ENCODE measurements around the gene ATCAY. TPM values are rescaled to one million over a fixed set of nuclear protein-coding genes. Genes with fewer than 3 reads are reported as not detected.

Gene ATCAY
- polyA plus RNA-seq, 3 donors: not detected

GRCh38 chr19:3832001-3832400 is 48.5 kb upstream of the ATCAY start:
- no CpG with 5 or more reads among the region's 6 CpGs for WGBS (ENCODE audit: insufficient coverage)

DNA sequence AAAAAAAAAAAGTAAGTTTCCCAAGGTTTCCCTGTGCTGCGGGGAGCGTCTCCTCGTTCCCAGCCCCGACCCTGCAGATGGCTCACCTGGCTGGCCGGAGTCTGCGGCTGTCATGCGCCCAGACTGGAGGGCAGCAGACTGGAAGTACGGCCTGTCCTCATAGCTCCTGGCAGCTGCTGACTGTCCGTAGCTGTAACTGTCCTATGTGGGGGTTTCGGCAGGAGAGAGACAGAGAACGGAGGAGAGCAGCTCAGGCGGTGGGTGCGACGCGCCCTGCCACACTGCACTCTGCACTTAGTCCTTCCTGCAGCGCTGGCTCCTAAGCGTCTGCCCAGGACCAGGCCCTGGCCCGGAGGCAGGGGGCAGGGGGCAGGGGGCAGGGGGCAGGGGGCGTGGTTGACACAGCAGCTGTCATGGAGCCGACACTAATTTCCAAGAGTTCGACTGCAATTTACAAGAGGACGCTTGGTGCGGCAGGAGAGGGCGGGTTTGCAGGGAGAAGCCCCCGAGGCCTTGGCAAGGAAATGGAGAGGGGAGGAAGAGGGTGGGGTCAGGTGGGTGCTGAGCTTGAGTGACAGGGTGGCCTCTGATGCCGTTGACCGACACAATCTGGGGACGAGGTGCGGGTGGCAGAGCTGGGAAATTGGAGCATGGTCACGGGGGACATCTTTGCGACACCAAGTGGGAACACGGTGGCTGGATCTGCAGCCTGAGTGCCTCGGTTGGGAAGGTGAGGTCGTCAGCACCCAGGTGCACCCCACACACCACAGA is 46.7 kb upstream of the ATCAY start:
- Histone ChIP-seq H3K4me1 (ENCODE audit: control insufficient read depth in 1 of 2, insufficient read depth in 2 of 2, low read length in 2 of 2) (peaks cover 0 to under 1% of the 10 kb centered on the region in 2 donors), H4K20me1 (ENCODE audit: insufficient read depth, low read length) (no peaks in the 10 kb centered on the region), H3K4me2 (replicated peaks; ENCODE audit: extremely low read depth, low read length, poor library complexity, severe bottlenecking) (no peak overlapping the region), H3K27me3 (ENCODE audit: control insufficient read depth in 2 of 2, insufficient read depth in 2 of 2, low read length in 2 of 2) (no peaks in the 10 kb centered on the region), H3K9me3 (replicated peaks in 1 of 2; ENCODE audit: control insufficient read depth in 1 of 2, insufficient read depth in 1 of 2, low read length in 2 of 2) (peaks cover 15 to 16% of the 10 kb centered on the region in 2 donors), H3K79me2 (ENCODE audit: insufficient read depth, low read length) (no peaks in the 10 kb centered on the region), H3K27ac (ENCODE audit: low read depth in 1 of 2, low read length in 2 of 2) (no peak overlapping the region), H3K36me3 (replicated peaks in 1 of 2; ENCODE audit: control insufficient read depth in 1 of 2, insufficient read depth in 2 of 2, low read length in 2 of 2) (no peaks in the 10 kb centered on the region), H2AFZ (ENCODE audit: insufficient read depth, low read depth, low read length, poor library complexity, severe bottlenecking) (no peak overlapping the region), H3K4me3 (replicated peaks in 1 of 3; ENCODE audit: low read depth in 2 of 3, low read length in 3 of 3) (no peak overlapping the region), H3K9ac (ENCODE audit: insufficient read depth, low read length, poor library complexity, severe bottlenecking) (no peak overlapping the region)
- Mint-ChIP-seq H3K27ac (no peak overlapping the region), H3K4me3 (no peak overlapping the region), H3K9me3 (peaks cover 3 to 22% (median 15%) of the 10 kb centered on the region in 7 donors), H3K4me1 (no peaks in the 10 kb centered on the region), H3K27me3 (ENCODE audit: low read depth in 3 of 3) (peaks cover 2 to 10% (median 9%) of the 10 kb centered on the region in 3 donors), H3K36me3 (no peaks in the 10 kb centered on the region)
- DNase-seq: no peak
- intact Hi-C loops (cut with micrococcal nuclease): no loop called here
- WGBS (ENCODE audit: insufficient coverage): 77% methylated on average over 18 of the region's 34 CpGs
- no peak for TF ChIP-seq CTCF (IDR thresholded peaks at IDR 0.05)

More at GRCh38 chr19:3832001-3832400, 48.5 kb upstream of the ATCAY start:
- H3K9ac ChIP-seq (ENCODE audit: insufficient read depth, low read length, poor library complexity, severe bottlenecking): no peak overlapping the region
- no peak for TF ChIP-seq CTCF (IDR thresholded peaks at IDR 0.05)
- peaks cover 0 to 6% (median 3%) of the 10 kb centered on the region in 7 donors for H3K9me3 Mint-ChIP-seq
- H4K20me1 ChIP-seq (ENCODE audit: insufficient read depth, low read length): no peaks in the 10 kb centered on the region
- no peak overlapping the region for H3K4me2 ChIP-seq (replicated peaks; ENCODE audit: extremely low read depth, low read length, poor library complexity, severe bottlenecking)
- H2AFZ ChIP-seq (ENCODE audit: insufficient read depth, low read depth, low read length, poor library complexity, severe bottlenecking): no peak overlapping the region
- H3K27ac ChIP-seq (ENCODE audit: low read depth in 1 of 2, low read length in 2 of 2): no peak overlapping the region
- no peak overlapping the region for H3K4me3 ChIP-seq (replicated peaks in 1 of 3; ENCODE audit: low read depth in 2 of 3, low read length in 3 of 3)
- no peak overlapping the region for H3K27ac Mint-ChIP-seq
- H3K9me3 ChIP-seq (replicated peaks in 1 of 2; ENCODE audit: control insufficient read depth in 1 of 2, insufficient read depth in 1 of 2, low read length in 2 of 2): peaks cover 2% of the 10 kb centered on the region in 2 donors
- no peaks in the 10 kb centered on the region for H3K36me3 Mint-ChIP-seq
- no peak overlapping the region for H3K4me3 Mint-ChIP-seq
- intact Hi-C loops (cut with micrococcal nuclease): no loop called here
- H3K27me3 Mint-ChIP-seq (ENCODE audit: low read depth in 3 of 3): peaks cover 2 to 10% (median 2%) of the 10 kb centered on the region in 3 donors
- peaks cover 4% of the 10 kb centered on the region for H3K4me1 Mint-ChIP-seq
- H3K79me2 ChIP-seq (ENCODE audit: insufficient read depth, low read length): no peaks in the 10 kb centered on the region
- no peaks in the 10 kb centered on the region for H3K27me3 ChIP-seq (ENCODE audit: control insufficient read depth in 2 of 2, insufficient read depth in 2 of 2, low read length in 2 of 2)
- peaks cover 0 to 7% of the 10 kb centered on the region in 2 donors for H3K4me1 ChIP-seq (ENCODE audit: control insufficient read depth in 1 of 2, insufficient read depth in 2 of 2, low read length in 2 of 2)
- H3K36me3 ChIP-seq (replicated peaks in 1 of 2; ENCODE audit: control insufficient read depth in 1 of 2, insufficient read depth in 2 of 2, low read length in 2 of 2): no peaks in the 10 kb centered on the region
- DNase-seq: no peak
